ENCODE results near the gene ERCC6L.

DNA sequence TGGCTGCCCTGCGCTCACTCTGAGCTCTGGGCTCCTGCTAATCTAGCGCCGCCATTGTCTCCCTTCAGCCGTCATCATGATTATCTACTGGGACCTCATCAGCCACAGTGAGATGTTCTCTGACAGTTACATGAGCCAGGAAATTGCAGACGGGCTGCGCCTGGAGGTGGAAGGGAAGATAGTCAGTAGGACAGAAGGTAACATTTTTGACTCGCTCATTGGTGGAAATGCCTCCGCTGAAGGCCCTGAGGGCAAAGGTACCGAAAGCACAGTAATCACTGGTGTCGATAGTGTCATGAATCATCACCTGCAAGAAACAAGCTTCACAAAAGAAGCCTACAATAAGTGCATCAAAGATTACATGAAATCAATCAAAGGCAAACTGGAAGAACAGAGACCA, 79.1 kb downstream of the ERCC6L start:
- TF ChIP-seq, protein P1, sequence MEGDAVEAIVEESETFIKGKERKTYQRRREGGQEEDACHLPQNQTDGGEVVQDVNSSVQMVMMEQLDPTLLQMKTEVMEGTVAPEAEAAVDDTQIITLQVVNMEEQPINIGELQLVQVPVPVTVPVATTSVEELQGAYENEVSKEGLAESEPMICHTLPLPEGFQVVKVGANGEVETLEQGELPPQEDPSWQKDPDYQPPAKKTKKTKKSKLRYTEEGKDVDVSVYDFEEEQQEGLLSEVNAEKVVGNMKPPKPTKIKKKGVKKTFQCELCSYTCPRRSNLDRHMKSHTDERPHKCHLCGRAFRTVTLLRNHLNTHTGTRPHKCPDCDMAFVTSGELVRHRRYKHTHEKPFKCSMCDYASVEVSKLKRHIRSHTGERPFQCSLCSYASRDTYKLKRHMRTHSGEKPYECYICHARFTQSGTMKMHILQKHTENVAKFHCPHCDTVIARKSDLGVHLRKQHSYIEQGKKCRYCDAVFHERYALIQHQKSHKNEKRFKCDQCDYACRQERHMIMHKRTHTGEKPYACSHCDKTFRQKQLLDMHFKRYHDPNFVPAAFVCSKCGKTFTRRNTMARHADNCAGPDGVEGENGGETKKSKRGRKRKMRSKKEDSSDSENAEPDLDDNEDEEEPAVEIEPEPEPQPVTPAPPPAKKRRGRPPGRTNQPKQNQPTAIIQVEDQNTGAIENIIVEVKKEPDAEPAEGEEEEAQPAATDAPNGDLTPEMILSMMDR (IDR thresholded peaks at IDR 0.05) = no peak
- TF ChIP-seq POLR2A (IDR thresholded peaks at IDR 0.05) = no peak
